Measurements from ENCODE around the gene ESRRG.

ESRRG gene

DNA sequence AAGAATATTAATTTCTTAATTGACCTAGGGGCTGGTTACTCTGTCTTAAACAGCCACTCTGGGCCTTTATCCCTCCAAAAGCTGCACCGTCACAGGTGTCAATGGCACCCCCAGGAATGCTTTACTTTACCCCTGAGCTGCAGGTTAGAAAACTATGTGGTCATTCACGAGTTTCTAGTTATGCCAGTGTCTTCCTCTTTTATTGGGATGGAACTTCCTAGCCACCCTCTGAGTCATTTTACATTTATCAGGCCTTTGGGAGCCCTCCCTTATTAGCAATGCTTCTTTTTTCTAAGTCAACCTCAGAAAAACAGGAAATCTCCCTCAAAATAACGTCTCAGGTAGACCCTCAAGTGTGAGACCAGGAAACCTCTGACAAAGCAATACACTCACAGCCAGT is 240.6 kb downstream of the ESRRG start:
- TF ChIP-seq, protein P1, sequence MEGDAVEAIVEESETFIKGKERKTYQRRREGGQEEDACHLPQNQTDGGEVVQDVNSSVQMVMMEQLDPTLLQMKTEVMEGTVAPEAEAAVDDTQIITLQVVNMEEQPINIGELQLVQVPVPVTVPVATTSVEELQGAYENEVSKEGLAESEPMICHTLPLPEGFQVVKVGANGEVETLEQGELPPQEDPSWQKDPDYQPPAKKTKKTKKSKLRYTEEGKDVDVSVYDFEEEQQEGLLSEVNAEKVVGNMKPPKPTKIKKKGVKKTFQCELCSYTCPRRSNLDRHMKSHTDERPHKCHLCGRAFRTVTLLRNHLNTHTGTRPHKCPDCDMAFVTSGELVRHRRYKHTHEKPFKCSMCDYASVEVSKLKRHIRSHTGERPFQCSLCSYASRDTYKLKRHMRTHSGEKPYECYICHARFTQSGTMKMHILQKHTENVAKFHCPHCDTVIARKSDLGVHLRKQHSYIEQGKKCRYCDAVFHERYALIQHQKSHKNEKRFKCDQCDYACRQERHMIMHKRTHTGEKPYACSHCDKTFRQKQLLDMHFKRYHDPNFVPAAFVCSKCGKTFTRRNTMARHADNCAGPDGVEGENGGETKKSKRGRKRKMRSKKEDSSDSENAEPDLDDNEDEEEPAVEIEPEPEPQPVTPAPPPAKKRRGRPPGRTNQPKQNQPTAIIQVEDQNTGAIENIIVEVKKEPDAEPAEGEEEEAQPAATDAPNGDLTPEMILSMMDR (IDR thresholded peaks at IDR 0.05), result no peak
- H3K36me3 ChIP-seq, result no peaks in the 10 kb centered on the region
- no peaks in the 10 kb centered on the region for H3K27me3 ChIP-seq
- no peaks in the 10 kb centered on the region for H3K9me3 ChIP-seq
- H3K4me1 ChIP-seq (ENCODE audit: control insufficient read depth in 1 of 2, insufficient read depth in 1 of 2, low read depth in 1 of 2, low read length in 1 of 2), result no peaks in the 10 kb centered on the region
- no peak overlapping the region for H3K4me3 ChIP-seq (ENCODE audit: low read depth in 1 of 2, low read length in 1 of 2)
- no peak overlapping the region for H3K27ac ChIP-seq

GRCh38 chr1:216478238-216478637 is 245.0 kb downstream of the ESRRG start:
- no peaks in the 10 kb centered on the region for H3K36me3 ChIP-seq
- TF ChIP-seq, protein P1 (IDR thresholded peaks at IDR 0.05), result no peak
- no peak overlapping the region for H3K27ac ChIP-seq
- no peaks in the 10 kb centered on the region for H3K4me1 ChIP-seq (ENCODE audit: control insufficient read depth in 1 of 2, insufficient read depth in 1 of 2, low read depth in 1 of 2, low read length in 1 of 2)
- no peak overlapping the region for H3K4me3 ChIP-seq (ENCODE audit: low read depth in 1 of 2, low read length in 1 of 2)
- H3K9me3 ChIP-seq, result no peaks in the 10 kb centered on the region
- no peaks in the 10 kb centered on the region for H3K27me3 ChIP-seq

DNA sequence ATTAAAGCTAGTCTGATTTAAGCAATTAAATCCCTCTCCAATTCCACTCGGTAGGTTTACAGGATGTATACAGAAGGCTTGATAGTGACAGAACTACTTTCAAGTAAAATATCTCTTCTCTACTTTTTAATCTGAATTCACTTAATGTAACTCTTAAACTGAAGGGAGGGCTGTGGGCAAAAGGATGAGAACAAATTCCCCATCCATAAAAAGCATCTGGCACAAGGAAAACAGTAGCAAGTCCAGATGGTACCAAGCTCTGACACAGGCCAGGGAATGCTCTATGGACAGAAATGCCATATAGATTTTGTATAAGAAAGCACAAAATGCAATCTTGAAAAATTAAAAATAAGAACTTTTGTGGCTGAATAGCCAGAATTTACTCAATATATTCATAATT is 246.9 kb downstream of the ESRRG start:
- Histone ChIP-seq H3K27me3 (no peaks in the 10 kb centered on the region), H3K4me1 (ENCODE audit: control insufficient read depth in 1 of 2, insufficient read depth in 1 of 2, low read depth in 1 of 2, low read length in 1 of 2) (no peaks in the 10 kb centered on the region), H3K36me3 (no peaks in the 10 kb centered on the region), H3K27ac (no peak overlapping the region), H3K4me3 (ENCODE audit: low read depth in 1 of 2, low read length in 1 of 2) (no peak overlapping the region), H3K9me3 (no peaks in the 10 kb centered on the region)
- TF ChIP-seq, protein P1 (IDR thresholded peaks at IDR 0.05), result no peak

DNA sequence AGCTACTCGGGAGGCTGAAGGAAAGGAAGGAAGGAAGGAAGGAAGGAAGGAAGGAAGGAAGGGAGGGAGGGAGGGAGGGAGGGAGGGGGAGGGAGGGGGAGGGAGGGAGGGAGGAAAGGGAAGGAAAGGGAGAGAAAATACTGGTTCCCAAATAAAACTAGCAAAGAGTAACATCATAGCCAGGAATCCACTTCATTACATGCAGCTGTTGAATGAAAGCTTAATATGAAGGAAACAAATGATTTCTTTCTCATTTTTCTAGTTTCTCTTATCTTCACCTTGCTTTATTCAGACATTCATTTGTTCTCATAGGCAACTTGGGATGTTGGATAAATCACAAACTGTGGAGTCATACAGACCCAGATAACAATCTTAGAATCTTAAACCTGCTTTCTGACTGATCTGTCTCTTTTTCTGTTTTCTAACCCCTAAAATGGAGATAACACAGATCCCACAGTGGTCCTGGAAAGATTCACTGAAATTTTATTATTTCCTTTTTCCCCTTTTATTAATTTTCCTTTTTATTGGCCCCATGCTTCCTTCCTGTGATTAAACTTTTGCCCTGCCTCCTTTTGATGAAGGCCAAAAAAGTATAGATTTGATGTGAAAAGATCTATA is 247.5 kb downstream of the ESRRG start:
- no peak overlapping the region for H3K4me3 ChIP-seq (ENCODE audit: low read depth in 1 of 2, low read length in 1 of 2)
- no peaks in the 10 kb centered on the region for H3K9me3 ChIP-seq
- H3K4me1 ChIP-seq (ENCODE audit: control insufficient read depth in 1 of 2, insufficient read depth in 1 of 2, low read depth in 1 of 2, low read length in 1 of 2), result no peaks in the 10 kb centered on the region
- H3K27ac ChIP-seq, result no peak overlapping the region
- H3K27me3 ChIP-seq, result no peaks in the 10 kb centered on the region
- no peaks in the 10 kb centered on the region for H3K36me3 ChIP-seq
- TF ChIP-seq, protein P1 (IDR thresholded peaks at IDR 0.05), result no peak

GRCh38 chr1:216466162-216466801 is 256.9 kb downstream of the ESRRG start:
- Histone ChIP-seq H3K27me3 (no peaks in the 10 kb centered on the region), H3K9me3 (no peaks in the 10 kb centered on the region), H3K4me3 (ENCODE audit: low read depth in 1 of 2, low read length in 1 of 2) (no peak overlapping the region), H3K27ac (no peak overlapping the region), H3K36me3 (no peaks in the 10 kb centered on the region), H3K4me1 (ENCODE audit: control insufficient read depth in 1 of 2, insufficient read depth in 1 of 2, low read depth in 1 of 2, low read length in 1 of 2) (no peaks in the 10 kb centered on the region)
- TF ChIP-seq, protein P1 (IDR thresholded peaks at IDR 0.05), result no peak
